Motor neuron (in vitro differentiated cells): ENCODE results near the gene GGNBP2. TPM values are rescaled to one million over a fixed set of nuclear protein-coding genes. Genes with fewer than 3 reads are reported as not detected.
A peak's percentile ranks its signal among the peaks of the same experiment; 100 is the strongest.

Experiments used
- ATAC-seq, 8 experiments: fragments of 200-7000 bp; cut with Tn5 transposase; replicated peaks in 6 of 8; 2 replicates each; pipeline ENCODE4 v1.8.0; 2021; ENCODE audit warnings: mild to moderate bottlenecking in 8 of 8, moderate library complexity in 8 of 8
- H3K27ac ChIP-seq, 2 donors: fragments of 250-450 bp; sonication (Bioruptor Pico); 2 replicates each; pipeline ENCODE4 v1.9.0; 2021; ENCODE audit warnings: antibody characterized with exemption in 2 of 2, mild to moderate bottlenecking in 2 of 2, moderate library complexity in 1 of 2
- H3K4me1 ChIP-seq, 2 donors: fragments of 250-450 bp; sonication (Bioruptor Pico); replicated peaks in 1 of 2; 2 replicates each; pipeline ENCODE4 v1.6.1; 2021; ENCODE audit warnings: antibody characterized with exemption in 2 of 2, mild to moderate bottlenecking in 2 of 2, moderate library complexity in 1 of 2
- H3K4me3 ChIP-seq, 5 donors: fragments of 250-450 bp; sonication (Bioruptor Pico); 2 replicates each; pipeline ENCODE4 v1.9.0; 2021; ENCODE audit warnings: antibody characterized with exemption in 5 of 5, mild to moderate bottlenecking in 5 of 5, moderate library complexity in 4 of 5
- WGBS, 10 experiments: fragments of 450-650 bp; shearing (Covaris generic); methylation state at CpG; one replicate each; pipeline ENCODE4 v1.0.0; 2022; 5-methylcytosine and 5-hydroxymethylcytosine counted together
- in situ Hi-C, 9 experiments: fragments of 400-800 bp; cut with MboI; loops; one replicate each; pipeline ENCODE4 v1.15.0; 2021; ENCODE audit warnings: low sequenced_read_pairs in 9 of 9, low pct_unique_long_range_greater_than_20kb in 2 of 9; ENCODE audit not compliant: unreplicated experiment in 9 of 9
- total RNA-seq, 8 experiments: library from RNA; unstranded; fragments of 300-600 nt; gene quantifications; 2 replicates each; pipeline versions ENCODE4 v1.2.3 to v1.2.4, GENCODE V29; 2022

GGNBP2 gene
- total RNA-seq, 8 experiments from 2014 or later: 45.8 to 103 (median 62.8) TPM

DNA sequence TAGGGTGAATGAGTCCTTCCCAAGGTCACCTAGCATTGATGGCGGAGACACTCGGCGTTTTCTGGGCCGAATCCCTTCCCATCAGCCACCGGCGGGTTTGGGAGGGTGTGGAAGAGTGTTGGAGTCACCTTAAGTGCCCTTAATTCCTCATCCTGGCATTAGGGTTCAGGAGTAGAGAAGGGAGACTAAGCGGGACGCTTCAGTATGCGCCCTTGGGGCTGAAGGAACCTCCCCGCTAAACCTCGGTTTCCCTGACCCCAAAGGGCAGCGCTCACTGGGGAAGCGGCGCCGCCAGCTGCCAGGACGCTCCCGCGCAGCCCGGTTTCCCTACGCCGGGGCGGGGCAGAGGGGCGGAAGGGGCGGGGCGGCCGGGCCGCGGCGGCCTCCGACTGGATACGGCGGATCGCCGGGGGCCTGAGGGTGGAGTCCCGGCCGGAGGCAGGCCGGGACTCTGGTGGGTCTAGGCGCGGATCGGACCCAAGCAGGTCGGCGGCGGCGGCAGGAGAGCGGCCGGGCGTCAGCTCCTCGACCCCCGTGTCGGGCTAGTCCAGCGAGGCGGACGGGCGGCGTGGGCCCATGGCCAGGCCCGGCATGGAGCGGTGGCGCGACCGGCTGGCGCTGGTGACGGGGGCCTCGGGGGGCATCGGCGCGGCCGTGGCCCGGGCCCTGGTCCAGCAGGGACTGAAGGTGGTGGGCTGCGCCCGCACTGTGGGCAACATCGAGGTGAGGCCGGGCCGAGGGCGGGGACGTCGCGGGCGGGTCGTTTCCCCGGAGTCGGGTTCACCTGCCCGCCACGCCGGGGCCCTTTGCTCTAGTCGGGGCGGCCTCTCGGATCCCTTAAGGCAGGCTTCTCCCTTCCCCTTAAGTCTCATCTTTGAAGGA, 47.0 kb downstream of the GGNBP2 start, which contains the start of gene DHRS11:
DHRS11 (plus strand) TSS at position 446 of the 882 bp plus-strand sequence; CDS start at position 577, 131 bp downstream.
- H3K27ac ChIP-seq: peak within 1 kb of the TSS; percentile 39 to 54
- peak; percentile 88 to 95 (median 92) for ATAC-seq
- 0 to 20% (median 16%) methylated on average over 1 to 16 of the region's 87 CpGs; no CpG with 5 or more reads in 6 of the 10 experiments for WGBS, 10 experiments
- peaks cover 5 to 11% of the 10 kb centered on the region in 2 donors for H3K4me1 ChIP-seq
- in situ Hi-C loops: no loop called here
- peak within 1 kb of the TSS; percentile 50 to 90 (median 74) for H3K4me3 ChIP-seq

DNA sequence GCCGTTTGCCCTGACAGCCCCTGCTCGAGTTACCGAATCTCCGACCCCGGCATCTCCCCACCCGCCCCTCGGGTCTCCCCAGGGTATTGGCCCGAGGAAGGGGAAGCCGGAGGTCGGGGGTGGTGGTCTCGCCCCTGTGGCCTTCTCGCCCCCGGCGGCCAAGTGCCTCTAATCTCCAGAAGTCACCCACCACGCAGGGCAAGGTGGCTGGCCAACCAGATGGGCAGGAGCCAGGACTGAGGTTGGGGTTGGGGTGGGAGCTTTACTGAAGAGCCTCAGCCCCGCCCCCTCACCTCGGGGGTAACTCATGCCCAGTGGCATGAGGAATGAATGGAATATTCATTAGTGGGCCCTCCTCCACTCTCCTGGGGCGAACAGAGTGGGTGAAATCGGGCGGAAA, 47.6 kb downstream of the GGNBP2 start:
- Histone ChIP-seq H3K4me1 (peaks cover 5 to 11% of the 10 kb centered on the region in 2 donors), H3K27ac (peak overlapping the region in 1 of 2 donors; percentile 54), H3K4me3 (peak overlapping the region; percentile 50 to 90 (median 74))
- WGBS, 10 experiments: 0 to 4% (median 0%) methylated on average over 1 to 4 of the region's 20 CpGs; no CpG with 5 or more reads in 7 of the 10 experiments
- ATAC-seq: peak; percentile 15 to 62 (median 37)
- in situ Hi-C loops: no loop called here

DNA sequence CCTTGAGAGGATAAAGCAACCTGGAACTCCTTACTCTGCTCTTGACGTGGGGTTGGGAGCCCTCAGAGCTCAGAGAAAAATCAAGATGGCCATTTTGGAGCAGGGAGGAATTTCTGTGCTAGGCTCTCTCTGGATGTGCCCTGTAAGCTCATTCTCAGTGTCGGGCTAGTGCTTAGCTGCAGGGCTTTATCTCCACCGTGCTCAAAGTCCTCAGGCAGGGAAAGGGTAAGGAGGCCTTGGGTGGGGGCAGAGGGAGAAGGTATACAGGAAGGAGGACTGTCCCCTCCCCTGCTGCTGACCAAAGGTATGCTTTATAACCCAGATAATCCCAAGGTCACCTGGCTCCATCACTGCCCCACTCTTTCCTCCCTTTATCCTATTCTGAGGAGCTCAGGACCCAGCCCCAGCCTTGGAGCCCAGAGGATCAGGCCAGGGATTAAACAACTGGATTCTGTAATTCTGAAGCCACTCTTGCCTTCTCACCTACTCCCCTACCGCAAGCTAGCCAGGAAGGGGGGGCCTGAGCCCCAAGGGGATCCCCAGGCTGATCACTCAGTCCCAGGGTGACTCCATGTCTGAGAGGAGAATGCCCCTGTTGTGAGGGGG, 48.1 kb downstream of the GGNBP2 start:
- H3K27ac ChIP-seq: no peak overlapping the region

DNA sequence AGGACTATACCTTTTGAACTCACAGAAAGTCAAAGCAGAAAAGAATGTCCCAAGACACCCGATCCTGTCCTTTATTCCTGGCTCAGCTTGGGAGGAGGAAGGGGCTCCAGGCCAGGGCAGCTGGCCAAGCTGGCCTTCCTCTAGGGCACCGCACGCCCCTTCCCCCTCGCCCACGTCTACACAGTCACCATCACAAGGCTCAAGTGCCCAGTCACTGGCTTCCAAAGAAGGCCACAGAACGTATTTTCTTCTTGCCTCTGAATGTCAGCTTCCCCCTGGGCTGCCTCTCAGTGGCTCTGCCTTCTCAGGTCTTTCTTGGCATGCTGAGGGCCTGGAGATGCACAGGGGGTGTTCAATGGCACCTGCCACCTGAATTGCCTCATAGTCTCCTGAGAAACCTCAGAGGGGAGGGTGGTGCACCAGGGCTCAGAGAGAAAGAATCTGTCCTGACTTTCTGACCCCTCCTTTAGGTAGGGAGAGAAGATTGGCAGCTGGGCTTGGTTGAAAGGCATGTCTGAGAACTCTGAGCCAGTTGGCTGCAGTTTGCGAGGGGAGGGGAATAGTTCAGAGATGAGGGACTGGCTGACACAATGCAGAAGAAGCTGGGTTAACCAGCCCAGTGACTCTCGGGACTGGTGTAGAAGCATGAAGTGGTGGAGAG, 49.1 kb downstream of the GGNBP2 start:
- in situ Hi-C loops: no loop called here
- WGBS, 10 experiments: 40 to 100% (median 80%) methylated on average over 1 to 6 of the region's 8 CpGs; no CpG with 5 or more reads in 4 of the 10 experiments
- ATAC-seq: no peak
- Histone ChIP-seq H3K27ac (no peak overlapping the region), H3K4me3 (no peak overlapping the region), H3K4me1 (peaks cover 5 to 11% of the 10 kb centered on the region in 2 donors)

More for the DNA sequence above, 48.1 kb downstream of the GGNBP2 start:
- Histone ChIP-seq H3K4me3 (peak overlapping the region; percentile 50 to 90 (median 74)), H3K4me1 (peaks cover 5 to 11% of the 10 kb centered on the region in 2 donors)
- in situ Hi-C loops: no loop called here
- ATAC-seq: peak in 2 of 8 experiments; percentile 9 to 10
- 0 to 50% (median 0%) methylated on average over 1 to 2 of the region's 4 CpGs; no CpG with 5 or more reads in 6 of the 10 experiments for WGBS, 10 experiments

DNA sequence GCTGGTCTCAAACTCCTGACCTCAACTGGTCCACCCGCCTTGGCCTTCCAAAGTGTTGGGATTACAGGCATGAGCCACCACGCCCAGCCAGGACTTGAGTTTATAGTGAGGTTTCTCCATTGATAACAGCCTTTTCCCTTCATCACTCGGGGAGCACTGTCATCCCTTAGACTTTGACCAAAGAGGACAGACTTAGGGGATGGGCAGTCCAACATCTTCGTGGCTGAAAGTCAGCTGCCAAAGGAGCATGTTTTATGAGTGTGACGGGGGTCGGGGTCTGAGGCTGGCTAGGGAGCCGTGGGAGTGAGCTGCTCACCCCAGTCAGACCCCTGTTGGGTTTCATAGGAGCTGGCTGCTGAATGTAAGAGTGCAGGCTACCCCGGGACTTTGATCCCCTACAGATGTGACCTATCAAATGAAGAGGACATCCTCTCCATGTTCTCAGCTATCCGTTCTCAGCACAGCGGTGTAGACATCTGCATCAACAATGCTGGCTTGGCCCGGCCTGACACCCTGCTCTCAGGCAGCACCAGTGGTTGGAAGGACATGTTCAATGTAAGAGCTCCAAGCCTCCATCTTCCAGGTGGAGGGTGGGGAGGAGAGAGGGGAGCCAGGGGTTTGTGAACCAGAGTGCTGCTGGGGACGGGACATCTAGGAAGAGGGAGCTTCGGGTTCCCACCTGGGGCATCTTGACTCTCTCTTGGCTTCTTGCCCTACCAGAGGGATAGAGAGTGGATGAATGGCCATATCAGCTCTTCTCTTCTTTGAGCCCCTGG, 50.1 kb downstream of the GGNBP2 start:
- WGBS, 10 experiments: 45 to 67% (median 63%) methylated on average over 2 to 6 of the region's 13 CpGs; no CpG with 5 or more reads in 6 of the 10 experiments
- Histone ChIP-seq H3K4me3 (no peak overlapping the region), H3K27ac (no peak overlapping the region), H3K4me1 (peaks cover 5 to 11% of the 10 kb centered on the region in 2 donors)
- ATAC-seq: no peak
- in situ Hi-C loops: no loop called here

DNA sequence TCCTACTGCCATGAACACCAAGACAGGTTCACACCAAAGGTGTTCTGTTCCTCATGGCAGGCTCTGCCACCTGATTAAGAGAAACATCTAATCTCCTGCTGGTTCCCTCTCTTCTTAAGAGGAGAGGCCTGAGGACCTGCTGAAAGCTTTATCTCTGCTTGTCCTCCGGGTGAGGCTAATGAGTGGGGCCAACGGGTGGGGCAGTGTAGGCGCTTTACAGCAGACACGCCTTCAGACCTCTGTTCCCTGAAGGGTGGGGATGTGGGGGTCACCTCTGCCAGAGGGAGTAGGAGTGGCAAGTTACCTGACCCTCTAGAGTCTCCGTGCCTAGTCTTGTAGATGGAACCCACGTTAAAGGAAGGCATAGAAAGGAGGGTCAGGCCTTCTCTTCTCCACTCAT, 52.5 kb downstream of the GGNBP2 start:
- Histone ChIP-seq H3K4me3 (no peak overlapping the region), H3K4me1 (peaks cover 11 to 13% of the 10 kb centered on the region in 2 donors), H3K27ac (no peak overlapping the region)
- in situ Hi-C loops: no loop called here
- no peak for ATAC-seq
- WGBS, 10 experiments: 86 to 100% (median 96%) methylated on average over 1 to 2 of the region's 6 CpGs; no CpG with 5 or more reads in 6 of the 10 experiments

DNA sequence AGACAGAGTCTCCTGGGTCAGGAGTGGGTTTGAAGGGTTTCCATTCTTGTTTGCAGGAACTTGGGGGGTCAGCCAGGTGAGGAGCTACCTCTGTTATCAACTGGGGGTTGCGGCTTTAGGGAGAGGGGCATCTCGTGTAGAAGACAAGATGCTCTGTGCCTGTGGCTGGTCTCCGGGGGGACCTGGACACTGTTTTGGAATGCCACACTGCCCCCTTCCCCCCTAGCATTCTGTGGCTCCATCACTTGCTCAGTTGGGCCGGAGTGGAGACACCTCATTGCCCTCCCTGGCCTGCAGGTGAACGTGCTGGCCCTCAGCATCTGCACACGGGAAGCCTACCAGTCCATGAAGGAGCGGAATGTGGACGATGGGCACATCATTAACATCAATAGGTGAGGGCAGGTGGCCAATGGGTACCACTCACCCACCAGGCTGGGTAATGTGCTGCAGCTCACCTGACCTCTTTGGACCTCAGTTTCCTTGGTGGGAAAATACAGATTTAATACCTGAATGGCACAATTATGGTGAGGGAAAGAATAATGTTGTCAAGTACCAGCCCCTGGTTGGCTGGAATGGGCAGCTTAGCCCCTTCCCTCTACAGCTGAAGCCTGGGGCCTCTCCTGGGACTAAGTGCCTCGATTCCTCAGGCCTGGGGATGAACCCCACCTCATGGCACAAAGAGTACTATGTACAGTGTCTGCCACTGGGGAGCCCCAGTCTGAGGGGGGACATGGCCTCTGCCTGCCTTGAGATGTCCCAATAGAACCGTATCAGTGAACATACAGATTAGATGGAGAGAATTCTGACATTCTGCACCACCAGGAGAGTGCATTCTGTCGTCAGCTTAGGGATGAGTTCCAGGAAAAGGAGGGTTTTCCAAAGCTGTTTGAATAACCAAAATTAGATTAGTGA, 53.4 kb downstream of the GGNBP2 start:
- WGBS, 10 experiments: 60 to 100% (median 93%) methylated on average over 1 to 8 of the region's 11 CpGs; no CpG with 5 or more reads in 3 of the 10 experiments
- Histone ChIP-seq H3K4me3 (no peak overlapping the region), H3K27ac (no peak overlapping the region), H3K4me1 (peaks cover 9 to 11% of the 10 kb centered on the region in 2 donors)
- ATAC-seq: no peak
- in situ Hi-C loops: no loop called here

DNA sequence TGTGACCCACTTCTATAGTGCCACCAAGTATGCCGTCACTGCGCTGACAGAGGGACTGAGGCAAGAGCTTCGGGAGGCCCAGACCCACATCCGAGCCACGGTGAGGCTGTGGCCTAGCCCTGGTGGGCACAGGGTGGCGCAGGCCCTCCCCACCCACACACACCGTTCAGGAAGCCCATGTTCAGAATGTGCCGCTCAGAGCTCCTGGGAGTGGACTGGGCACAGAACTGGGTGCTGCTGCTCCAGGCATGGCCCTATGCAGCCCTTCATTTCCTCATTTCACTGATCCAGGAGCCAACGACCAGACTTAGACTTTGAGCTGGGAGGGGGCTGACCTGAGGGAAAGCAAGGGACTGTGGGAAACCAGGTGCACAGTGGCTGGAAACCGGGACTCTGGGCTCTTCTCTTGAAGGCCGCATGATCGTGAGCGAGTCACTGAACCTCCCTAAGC, 54.3 kb downstream of the GGNBP2 start:
- no peak overlapping the region for H3K27ac ChIP-seq
- ATAC-seq: no peak
- in situ Hi-C loops: no loop called here
- H3K4me1 ChIP-seq: peaks cover 9 to 12% of the 10 kb centered on the region in 2 donors
- WGBS, 10 experiments: 60 to 100% (median 100%) methylated on average over 1 to 7 of the region's 13 CpGs; no CpG with 5 or more reads in 5 of the 10 experiments
- H3K4me3 ChIP-seq: no peak overlapping the region

DNA sequence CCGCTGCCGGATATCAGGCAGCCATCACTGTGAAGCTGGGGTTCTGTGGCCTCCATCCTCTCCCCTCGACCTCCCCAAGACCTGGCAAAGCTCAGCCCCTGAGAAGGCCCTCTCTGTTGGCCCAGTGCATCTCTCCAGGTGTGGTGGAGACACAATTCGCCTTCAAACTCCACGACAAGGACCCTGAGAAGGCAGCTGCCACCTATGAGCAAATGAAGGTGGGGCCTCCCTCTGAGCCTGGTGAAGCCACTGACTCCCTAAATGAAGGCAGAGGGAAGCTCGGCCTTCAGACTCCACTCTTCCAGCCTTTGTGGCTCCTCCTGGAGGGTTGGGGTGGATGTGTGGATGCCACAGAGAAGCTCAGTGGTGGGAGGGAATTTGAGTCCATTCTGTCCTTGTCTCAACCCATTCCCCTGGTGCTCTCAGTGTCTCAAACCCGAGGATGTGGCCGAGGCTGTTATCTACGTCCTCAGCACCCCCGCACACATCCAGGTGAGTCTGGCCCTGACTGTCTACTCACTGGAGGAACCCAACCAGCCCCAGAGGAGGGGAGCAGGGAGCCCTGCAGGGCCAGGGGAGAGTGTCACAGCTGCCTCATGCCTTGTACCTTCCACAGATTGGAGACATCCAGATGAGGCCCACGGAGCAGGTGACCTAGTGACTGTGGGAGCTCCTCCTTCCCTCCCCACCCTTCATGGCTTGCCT, 55.0 kb downstream of the GGNBP2 start:
- 40 to 60% methylated on average over 1 to 3 of the region's 11 CpGs; no CpG with 5 or more reads in 8 of the 10 experiments for WGBS, 10 experiments
- H3K27ac ChIP-seq: no peak overlapping the region
- ATAC-seq: no peak
- peaks cover 9 to 12% of the 10 kb centered on the region in 2 donors for H3K4me1 ChIP-seq
- in situ Hi-C loops: loop anchor here in 6 of 9 experiments (25.0 kb wide), 4 partner anchors 463 to 763 kb away; no protein-coding TSS in a partner anchor
- no peak overlapping the region for H3K4me3 ChIP-seq

DNA sequence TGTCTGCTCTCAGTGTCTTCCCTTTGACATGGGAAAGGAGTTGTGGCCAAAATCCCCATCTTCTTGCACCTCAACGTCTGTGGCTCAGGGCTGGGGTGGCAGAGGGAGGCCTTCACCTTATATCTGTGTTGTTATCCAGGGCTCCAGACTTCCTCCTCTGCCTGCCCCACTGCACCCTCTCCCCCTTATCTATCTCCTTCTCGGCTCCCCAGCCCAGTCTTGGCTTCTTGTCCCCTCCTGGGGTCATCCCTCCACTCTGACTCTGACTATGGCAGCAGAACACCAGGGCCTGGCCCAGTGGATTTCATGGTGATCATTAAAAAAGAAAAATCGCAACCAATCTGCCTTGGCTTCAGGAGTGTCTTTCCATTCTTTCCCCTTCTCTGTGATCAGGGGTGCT, 55.7 kb downstream of the GGNBP2 start:
- H3K27ac ChIP-seq: peak overlapping the region in 1 of 2 donors; percentile 55
- in situ Hi-C loops: loop anchor here in 6 of 9 experiments (25.0 kb wide), 4 partner anchors 462 to 762 kb away; no protein-coding TSS in a partner anchor
- 0 to 100% (median 74%) methylated on average over 1 to 2 of the region's 3 CpGs; no CpG with 5 or more reads in 6 of the 10 experiments for WGBS, 10 experiments
- ATAC-seq: no peak
- H3K4me3 ChIP-seq: peak overlapping the region in 2 of 5 donors; percentile 80 to 83
- H3K4me1 ChIP-seq: peaks cover 9 to 12% of the 10 kb centered on the region in 2 donors
